GM18508 (cell line): Measurements from ENCODE around the gene PPP1CC.
A peak's percentile ranks its signal among the peaks of the same experiment; 100 is the strongest.

Experiments
- ATAC-seq: cut with Tn5 transposase; IDR thresholded peaks from one replicate; pipeline ENCODE4 v1.9.1; 2021; ENCODE audit warnings: moderate number of reproducible peaks; ENCODE audit not compliant: insufficient read depth, unreplicated experiment

PPP1CC gene

GRCh38 chr12:110689281-110690126 lies 53.2 kb downstream of the PPP1CC start:
- no peak for ATAC-seq

- ATAC-seq = no peak
These were observed 54.0 kb downstream of the PPP1CC start, which contains the start of gene HVCN1 for GRCh38 chr12:110688446-110689280. HVCN1 (minus strand) TSS chr12:110689115; CDS start chr12:110683245, 5,870 bp downstream.

GRCh38 chr12:110687396-110688169 lies 55.1 kb downstream of the PPP1CC start:
- no peak for ATAC-seq

GRCh38 chr12:110686294-110686903 lies 56.3 kb downstream of the PPP1CC start:
- no peak for ATAC-seq

- ATAC-seq = no peak
These were observed 58.3 kb downstream of the PPP1CC start for GRCh38 chr12:110684312-110684836.

- no peak for ATAC-seq
These were observed 58.8 kb downstream of the PPP1CC start for GRCh38 chr12:110683888-110684287.

- no peak for ATAC-seq
These were observed 62.7 kb downstream of the PPP1CC start for GRCh38 chr12:110680032-110680431.

- no peak for ATAC-seq
These were observed 63.5 kb downstream of the PPP1CC start for GRCh38 chr12:110679201-110679600.

GRCh38 chr12:110677982-110678381 lies 64.7 kb downstream of the PPP1CC start:
- ATAC-seq = no peak

GRCh38 chr12:110677206-110677911 lies 65.3 kb downstream of the PPP1CC start:
- ATAC-seq = peak; percentile 55

- ATAC-seq = no peak
These were observed 66.5 kb downstream of the PPP1CC start for GRCh38 chr12:110676171-110676570.

GRCh38 chr12:110670161-110670701 lies 72.5 kb downstream of the PPP1CC start:
- peak; percentile 43 for ATAC-seq
